HepG2 (cell line): ENCODE measurements around the gene CLEC10A. TPM values are rescaled to one million over a fixed set of nuclear protein-coding genes. Genes with fewer than 3 reads are reported as not detected.

Experiments
- ATAC-seq: fragments of 200-7000 bp; cut with Tn5 transposase; 3 replicates; pipeline ENCODE4 v1.9.1; 2020; ENCODE audit warnings: mild to moderate bottlenecking, moderate library complexity
- BruUV-seq: library from RNA; stranded (reverse); fragments of 400-500 nt; replicated peaks from 2 replicates; lab custom pipeline; 2021; lab: Mats Ljungman, UMichigan
- CTCF ChIA-PET: fragments of 300-600 bp; formaldehyde crosslinking; extraction: SDS; loops from one replicate; lab custom pipeline; 2021; ENCODE audit warnings: low total read pairs, inconsistent platforms, low intra/inter-chr PET ratio; lab: Yijun Ruan, JAX
- POLR2A ChIA-PET: fragments of 350-600 bp; sonication (Branson Sonifier 250); formaldehyde crosslinking; loops from one replicate; lab custom pipeline; 2020; ENCODE audit warnings: antibody characterized with exemption, inconsistent platforms; lab: Yijun Ruan, JAX
- DNase-seq: peaks from one replicate; pipeline ENCODE4 v3.0.0-alpha.2; 2015; ENCODE audit warnings: low spot score
- FAIRE-seq: peaks from 3 replicates; lab custom pipeline; 2011; peaks lifted over from hg19 to GRCh38; lab: Jason Lieb, UNC
- H2AFZ ChIP-seq: one replicate; pipeline ENCODE4 v1.6.1; 2011; ENCODE audit warnings: low read length, inconsistent platforms
- H3K27ac ChIP-seq: fragments of 300-600 bp; 3 replicates; pipeline ENCODE4 v1.8.0; 2011; ENCODE audit warnings: mixed run types, mild to moderate bottlenecking, mixed read lengths, low read length, inconsistent platforms; ENCODE audit not compliant: insufficient read depth; ENCODE audit errors: extremely low read length
- H3K27me3 ChIP-seq, 2 experiments: fragments of 200-600 bp in 1 of 2; 2 replicates in 1 of 2; 3 replicates in 1 of 2; pipeline versions ENCODE4 v1.6.0 to v1.8.0; 2011; ENCODE audit warnings: low read length in 2 of 2, mild to moderate bottlenecking in 2 of 2, moderate library complexity in 2 of 2, inconsistent platforms in 1 of 2; ENCODE audit not compliant: insufficient read depth in 2 of 2, control insufficient read depth in 1 of 2
- H3K36me3 ChIP-seq, 2 experiments: fragments of 200-600 bp in 1 of 2; replicated peaks in 1 of 2; 2 replicates in 1 of 2; 3 replicates in 1 of 2; pipeline versions ENCODE4 v1.5.1 to v1.8.0; 2011; ENCODE audit warnings: low read length in 2 of 2, inconsistent platforms in 1 of 2; ENCODE audit not compliant: insufficient read depth in 2 of 2, control insufficient read depth in 1 of 2
- H3K4me1 ChIP-seq: 2 replicates; pipeline ENCODE4 v1.5.1; 2012; ENCODE audit warnings: low read length, inconsistent platforms; ENCODE audit not compliant: insufficient read depth
- H3K4me2 ChIP-seq: 2 replicates; pipeline ENCODE4 v1.6.0; 2011; ENCODE audit warnings: low read depth, low read length, inconsistent platforms
- H3K4me3 ChIP-seq, 3 experiments: fragments of 200-600 bp in 1 of 3; sonication (generic), shearing (Covaris generic) in 1 of 3; replicated peaks in 1 of 3; 2 replicates each; pipeline ENCODE4 v1.5.1; 2011 to 2016; ENCODE audit warnings: low read length in 3 of 3, inconsistent platforms in 2 of 3, low read depth in 2 of 3, mild to moderate bottlenecking in 2 of 3, control low read depth in 1 of 3, mixed read lengths in 1 of 3; ENCODE audit not compliant: insufficient read depth in 1 of 3
- H3K79me2 ChIP-seq: one replicate; pipeline ENCODE4 v1.6.1; 2011; ENCODE audit warnings: low read length, inconsistent platforms; ENCODE audit not compliant: insufficient read depth
- H3K9ac ChIP-seq: 2 replicates; pipeline ENCODE4 v1.6.0; 2011; ENCODE audit warnings: mild to moderate bottlenecking, low read depth, low read length, inconsistent platforms; ENCODE audit not compliant: insufficient read depth
- H3K9me3 ChIP-seq: 2 replicates; pipeline ENCODE4 v1.5.1; 2012; ENCODE audit warnings: mild to moderate bottlenecking, low read length
- H4K20me1 ChIP-seq: 2 replicates; pipeline ENCODE4 v1.6.0; 2011; ENCODE audit warnings: inconsistent platforms, mild to moderate bottlenecking, low read length, moderate library complexity; ENCODE audit not compliant: insufficient read depth
- IRF2 ChIP-seq: IDR thresholded peaks from 2 replicates; pipeline ENCODE4 v1.6.1; 2018; ENCODE audit warnings: missing genetic modification reagents, missing compliant biosample characterization
- ZNF841 ChIP-seq: sonication (generic); formaldehyde crosslinking; IDR thresholded peaks from 2 replicates; pipeline ENCODE4 v1.8.1; 2023; ENCODE audit warnings: missing genetic modification reagents, borderline replicate concordance
- WGBS: methylation state at CpG from one replicate; pipeline ENCODE4 v1.1.6; 2017; ENCODE audit warnings: low lambda C conversion rate; 5-methylcytosine and 5-hydroxymethylcytosine counted together
- in situ Hi-C: cut with HindIII; loops from 2 replicates; pipeline ENCODE4 v1.10.0; 2017; ENCODE audit warnings: low pct_unique_long_range_greater_than_20kb; ENCODE audit not compliant: extremely low pct_ligation_motif_present
- intact Hi-C: fragments of 100-400 bp; cut with micrococcal nuclease; formaldehyde crosslinking; loops from one replicate; pipeline ENCODE4 v1.10.0; 2022; ENCODE audit not compliant: unreplicated experiment
- polyA plus RNA-seq, 8 experiments: library from polyadenylated mRNA; depleted of rRNA in 3 of 8; stranded (reverse) in 7 of 8; unstranded in 1 of 8; fragments of >200 nt; fragmentation: Illumina TruSeq in 4 of 8; extraction: Trizol in 4 of 8; gene quantifications; 2 replicates each; pipeline versions ENCODE4 v1.2.1 to v1.2.3, GENCODE V29; 2011 to 2016; ENCODE audit warnings: low read depth in 4 of 8, missing spikeins in 1 of 8, mixed read lengths in 1 of 8; ENCODE audit not compliant: insufficient read depth in 1 of 8
- total RNA-seq, 5 experiments: library from RNA; depleted of rRNA; stranded (reverse); fragments of >200 nt; fragmentation: Illumina TruSeq; extraction: Trizol; gene quantifications; 2 replicates each; pipeline ENCODE4 v1.2.3, GENCODE V29; 2016; ENCODE audit warnings: low read depth in 1 of 5
- TF ChIP-seq, protein P1 (sequence below): sonication (generic); formaldehyde crosslinking; IDR thresholded peaks from 2 replicates; pipeline ENCODE4 v1.4.0; 2020; ENCODE audit warnings: missing genetic modification reagents
- TF ChIP-seq, protein P2 (sequence below): IDR thresholded peaks from 2 replicates; pipeline ENCODE4 v1.6.1; 2018; ENCODE audit warnings: missing genetic modification reagents
- TF ChIP-seq, protein P3 (sequence below): sonication (generic); formaldehyde crosslinking; IDR thresholded peaks from 2 replicates; pipeline ENCODE4 v1.5.0; 2020; ENCODE audit warnings: missing genetic modification reagents
- TF ChIP-seq, protein P4 (sequence below): IDR thresholded peaks from 2 replicates; pipeline ENCODE4 v1.6.1; 2018; ENCODE audit warnings: missing genetic modification reagents, mild to moderate bottlenecking, missing compliant biosample characterization

CLEC10A gene
- total and polyA plus RNA-seq, 2 of the 13 experiments (the other 11 are each of a cell fraction or from before 2014, with no cell fraction given) = 0.33 TPM; not detected in 1

DNA sequence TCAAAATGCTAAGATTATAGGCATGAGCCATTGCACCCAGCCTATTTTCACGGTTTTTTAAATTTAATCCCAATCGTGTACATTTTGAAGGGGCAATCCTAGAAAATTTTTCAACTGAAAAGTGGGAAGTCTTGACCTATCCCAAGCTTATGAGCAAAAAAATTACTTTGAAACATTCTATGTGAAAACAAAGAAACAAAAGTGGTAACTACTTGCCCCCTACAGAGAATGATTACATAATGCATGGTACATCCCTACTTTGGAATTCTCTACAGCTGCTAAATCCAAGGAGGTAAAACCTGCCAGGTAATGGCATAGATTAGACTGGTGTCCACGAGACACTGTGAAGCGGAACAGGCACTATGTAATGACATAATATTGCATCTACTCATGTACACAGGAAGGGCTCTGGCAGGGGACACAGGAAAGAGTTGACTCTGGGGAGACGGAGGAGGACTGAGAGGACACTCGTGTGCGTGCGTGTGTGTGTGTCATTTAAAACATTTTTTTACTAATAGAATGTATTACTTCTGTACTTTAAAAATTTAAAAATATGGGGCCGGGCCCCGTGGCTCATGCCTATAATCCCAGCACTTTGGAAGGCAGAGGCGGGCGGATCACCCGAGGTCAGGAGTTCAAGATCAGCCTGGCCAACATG, 18.9 kb upstream of the CLEC10A start:
- Histone ChIP-seq H3K27ac (no peak overlapping the region), H3K36me3 (peaks cover 18 to 34% of the 10 kb centered on the region in 2 experiments), H2AFZ (no peak overlapping the region), H4K20me1 (no peaks in the 10 kb centered on the region), H3K4me2 (no peak overlapping the region), H3K9me3 (no peaks in the 10 kb centered on the region), H3K27me3 (no peaks in the 10 kb centered on the region), H3K9ac (no peak overlapping the region), H3K4me3 (no peak overlapping the region), H3K79me2 (no peaks in the 10 kb centered on the region), H3K4me1 (no peaks in the 10 kb centered on the region)
- no TSS peak for BruUV-seq
- in situ Hi-C loops (no loop called here), intact Hi-C loops (no loop called here)
- FAIRE-seq (no peak), DNase-seq (no peak), ATAC-seq (no peak)
- TF ChIP-seq IRF2 (CRISPR knock-in tag) (no peak), ZNF841 (no peak)
- TF ChIP-seq, protein P1, sequence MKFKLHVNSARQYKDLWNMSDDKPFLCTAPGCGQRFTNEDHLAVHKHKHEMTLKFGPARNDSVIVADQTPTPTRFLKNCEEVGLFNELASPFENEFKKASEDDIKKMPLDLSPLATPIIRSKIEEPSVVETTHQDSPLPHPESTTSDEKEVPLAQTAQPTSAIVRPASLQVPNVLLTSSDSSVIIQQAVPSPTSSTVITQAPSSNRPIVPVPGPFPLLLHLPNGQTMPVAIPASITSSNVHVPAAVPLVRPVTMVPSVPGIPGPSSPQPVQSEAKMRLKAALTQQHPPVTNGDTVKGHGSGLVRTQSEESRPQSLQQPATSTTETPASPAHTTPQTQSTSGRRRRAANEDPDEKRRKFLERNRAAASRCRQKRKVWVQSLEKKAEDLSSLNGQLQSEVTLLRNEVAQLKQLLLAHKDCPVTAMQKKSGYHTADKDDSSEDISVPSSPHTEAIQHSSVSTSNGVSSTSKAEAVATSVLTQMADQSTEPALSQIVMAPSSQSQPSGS = no peak
- TF ChIP-seq, protein P2, sequence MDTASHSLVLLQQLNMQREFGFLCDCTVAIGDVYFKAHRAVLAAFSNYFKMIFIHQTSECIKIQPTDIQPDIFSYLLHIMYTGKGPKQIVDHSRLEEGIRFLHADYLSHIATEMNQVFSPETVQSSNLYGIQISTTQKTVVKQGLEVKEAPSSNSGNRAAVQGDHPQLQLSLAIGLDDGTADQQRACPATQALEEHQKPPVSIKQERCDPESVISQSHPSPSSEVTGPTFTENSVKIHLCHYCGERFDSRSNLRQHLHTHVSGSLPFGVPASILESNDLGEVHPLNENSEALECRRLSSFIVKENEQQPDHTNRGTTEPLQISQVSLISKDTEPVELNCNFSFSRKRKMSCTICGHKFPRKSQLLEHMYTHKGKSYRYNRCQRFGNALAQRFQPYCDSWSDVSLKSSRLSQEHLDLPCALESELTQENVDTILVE (CRISPR knock-in tag) = no peak
- TF ChIP-seq, protein P3, sequence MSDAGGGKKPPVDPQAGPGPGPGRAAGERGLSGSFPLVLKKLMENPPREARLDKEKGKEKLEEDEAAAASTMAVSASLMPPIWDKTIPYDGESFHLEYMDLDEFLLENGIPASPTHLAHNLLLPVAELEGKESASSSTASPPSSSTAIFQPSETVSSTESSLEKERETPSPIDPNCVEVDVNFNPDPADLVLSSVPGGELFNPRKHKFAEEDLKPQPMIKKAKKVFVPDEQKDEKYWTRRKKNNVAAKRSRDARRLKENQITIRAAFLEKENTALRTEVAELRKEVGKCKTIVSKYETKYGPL (CRISPR knock-in tag) = no peak
- TF ChIP-seq, protein P4, sequence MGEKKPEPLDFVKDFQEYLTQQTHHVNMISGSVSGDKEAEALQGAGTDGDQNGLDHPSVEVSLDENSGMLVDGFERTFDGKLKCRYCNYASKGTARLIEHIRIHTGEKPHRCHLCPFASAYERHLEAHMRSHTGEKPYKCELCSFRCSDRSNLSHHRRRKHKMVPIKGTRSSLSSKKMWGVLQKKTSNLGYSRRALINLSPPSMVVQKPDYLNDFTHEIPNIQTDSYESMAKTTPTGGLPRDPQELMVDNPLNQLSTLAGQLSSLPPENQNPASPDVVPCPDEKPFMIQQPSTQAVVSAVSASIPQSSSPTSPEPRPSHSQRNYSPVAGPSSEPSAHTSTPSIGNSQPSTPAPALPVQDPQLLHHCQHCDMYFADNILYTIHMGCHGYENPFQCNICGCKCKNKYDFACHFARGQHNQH = no peak
- CTCF ChIA-PET = no interaction called here
- POLR2A ChIA-PET = interaction anchor here (1.0 to 1.8 kb wide), 3 partner anchors 11 to 37 kb away, joined by 3 to 8 read pairs (median 3); partner anchors contain the start of gene ASGR2
- WGBS = 98% methylated on average over 13 of the region's 13 CpGs
